B cell (primary cell): ENCODE measurements around the gene STPG4. TPM values are rescaled to one million over a fixed set of nuclear protein-coding genes. Genes with fewer than 3 reads are reported as not detected.

Source experiments
- ATAC-seq: fragments of 200-7000 bp; cut with Tn5 transposase; one replicate; pipeline ENCODE4 v1.10.0; 2021; ENCODE audit warnings: low read depth, mild to moderate bottlenecking, moderate number of reproducible peaks, moderate library complexity
- CTCF ChIA-PET: fragments of 350-600 bp; sonication (Branson Sonifier 250); formaldehyde crosslinking; loops from one replicate; lab custom pipeline; 2021; ENCODE audit warnings: antibody characterized with exemption, inconsistent platforms; lab: Charles Lee
- POLR2A ChIA-PET: fragments of 350-600 bp; sonication (Branson Sonifier 250); formaldehyde crosslinking; loops from one replicate; lab custom pipeline; 2021; ENCODE audit warnings: antibody characterized with exemption; lab: Charles Lee
- DNase-seq: peaks from one replicate; pipeline ENCODE4 v3.0.0; 2013
- H2AFZ ChIP-seq: 2 replicates; pipeline ENCODE4 v1.6.1; 2012; ENCODE audit warnings: mild to moderate bottlenecking, low read depth, low read length; ENCODE audit not compliant: insufficient read depth, poor library complexity, severe bottlenecking
- H3K27ac ChIP-seq, 2 donors: 1 replicate in 1 of 2; 2 replicates in 1 of 2; pipeline ENCODE4 v1.5.1; 2012 to 2013; ENCODE audit warnings: low read length in 2 of 2, mild to moderate bottlenecking in 2 of 2, moderate library complexity in 1 of 2
- H3K27me3 ChIP-seq, 4 experiments: fragments of 200-600 bp in 1 of 4; sonication (generic) in 1 of 4; replicated peaks in 1 of 4; 1 replicate in 2 of 4; 2 replicates in 2 of 4; pipeline versions ENCODE4 v1.6.1 to v1.7.0; 2013 to 2016; ENCODE audit warnings: low read length in 3 of 4, mild to moderate bottlenecking in 2 of 4, mixed read lengths in 1 of 4, moderate library complexity in 1 of 4; ENCODE audit not compliant: insufficient read depth in 4 of 4, control insufficient read depth in 3 of 4; ENCODE audit errors: control extremely low read depth in 1 of 4
- H3K36me3 ChIP-seq, 2 experiments: replicated peaks in 1 of 2; 1 replicate in 1 of 2; 2 replicates in 1 of 2; pipeline versions ENCODE4 v1.6.1 to v1.7.1; 2013; ENCODE audit warnings: low read length in 1 of 2; ENCODE audit not compliant: insufficient read depth in 2 of 2, control insufficient read depth in 1 of 2; ENCODE audit errors: control extremely low read depth in 1 of 2, extremely low read depth in 1 of 2
- H3K4me1 ChIP-seq, 2 donors: fragments of 200-600 bp in 1 of 2; sonication (generic) in 1 of 2; 1 replicate in 1 of 2; 2 replicates in 1 of 2; pipeline versions ENCODE4 v1.5.1 to v1.6.1; 2013 to 2017; ENCODE audit warnings: low read length in 2 of 2; ENCODE audit not compliant: control insufficient read depth in 2 of 2, insufficient read depth in 2 of 2
- H3K4me2 ChIP-seq: replicated peaks from 2 replicates; pipeline ENCODE3; 2012; ENCODE audit warnings: mild to moderate bottlenecking, low read depth, low read length; ENCODE audit not compliant: poor library complexity, severe bottlenecking
- H3K4me3 ChIP-seq, 5 experiments: fragments of 200-600 bp in 1 of 5; sonication (generic) in 1 of 5; 1 replicate in 3 of 5; 2 replicates in 2 of 5; pipeline versions ENCODE4 v1.5.1 to v1.7.0; 2011 to 2016; ENCODE audit warnings: low read length in 4 of 5, mild to moderate bottlenecking in 4 of 5, low read depth in 2 of 5, control low read depth in 1 of 5, moderate library complexity in 1 of 5; ENCODE audit not compliant: insufficient read depth in 1 of 5; ENCODE audit errors: control extremely low read depth in 1 of 5, extremely low read depth in 1 of 5
- H3K79me2 ChIP-seq: fragments of 200-600 bp; sonication (generic); one replicate; pipeline ENCODE4 v1.6.0; 2016; ENCODE audit warnings: low read length; ENCODE audit not compliant: control insufficient read depth, insufficient read depth
- H3K9ac ChIP-seq: fragments of 200-600 bp; sonication (generic); 2 replicates; pipeline ENCODE4 v1.6.1; 2017; ENCODE audit warnings: mild to moderate bottlenecking, low read length, moderate library complexity
- H3K9me3 ChIP-seq, 3 donors: one replicate each; pipeline versions ENCODE4 v1.6.1 to v1.7.1; 2013; ENCODE audit warnings: low read length in 2 of 3; ENCODE audit not compliant: control insufficient read depth in 2 of 3, insufficient read depth in 1 of 3; ENCODE audit errors: control extremely low read depth in 1 of 3
- H4K20me1 ChIP-seq: 2 replicates; pipeline ENCODE4 v1.6.0; 2012; ENCODE audit warnings: mild to moderate bottlenecking, low read length; ENCODE audit not compliant: insufficient read depth, control insufficient read depth, poor library complexity, severe bottlenecking
- H3K27ac Mint-ChIP-seq: one replicate; pipeline ENCODE4 v1.8.0; 2021; ENCODE audit warnings: mixed read lengths
- H3K27me3 Mint-ChIP-seq: one replicate; pipeline ENCODE4 v1.8.0; 2021; ENCODE audit warnings: mixed read lengths
- H3K4me1 Mint-ChIP-seq: one replicate; pipeline ENCODE4 v1.8.0; 2021; ENCODE audit warnings: mixed read lengths
- H3K4me3 Mint-ChIP-seq: one replicate; pipeline ENCODE4 v1.8.0; 2021; ENCODE audit warnings: mixed read lengths
- H3K9me3 Mint-ChIP-seq: one replicate; pipeline ENCODE4 v1.8.0; 2022; ENCODE audit warnings: mixed read lengths; ENCODE audit not compliant: insufficient read depth
- EZH2 ChIP-seq: IDR thresholded peaks from 2 replicates; pipeline ENCODE4 v1.6.1; 2012; ENCODE audit warnings: borderline replicate concordance, low read depth, mild to moderate bottlenecking, moderate library complexity, low read length; ENCODE audit not compliant: insufficient read depth, poor library complexity, severe bottlenecking
- WGBS: methylation state at CpG from one replicate; pipeline ENCODE4 v1.1.5; 2013; ENCODE audit warnings: missing lambda C conversion rate; ENCODE audit not compliant: insufficient coverage; 5-methylcytosine and 5-hydroxymethylcytosine counted together
- intact Hi-C: fragments of 100-400 bp; cut with micrococcal nuclease; formaldehyde crosslinking; loops from one replicate; pipeline ENCODE4 v1.10.0; 2022
- polyA plus RNA-seq: library from polyadenylated mRNA; depleted of rRNA; stranded (reverse); fragments of >200 nt; gene quantifications from 2 replicates; pipeline ENCODE4 v1.2.3, GENCODE V29; 2012
- total RNA-seq, 2 donors: library from RNA; stranded (reverse); fragments of 120-200 nt in 1 of 2; gene quantifications; 1 replicate in 1 of 2; 2 replicates in 1 of 2; pipeline versions ENCODE4 v1.2.3 to v1.2.4, GENCODE V29; 2013 to 2022
- TF ChIP-seq, protein P1 (sequence below): fragments of 200-600 bp; IDR thresholded peaks from one replicate; pipeline ENCODE4 v1.8.0; 2022; ENCODE audit warnings: antibody characterized with exemption, mild to moderate bottlenecking

Gene STPG4
- total and polyA plus RNA-seq, 2 donors (not counting 1 experiment from before 2014, with no cell fraction given) = 0.31 to 0.79 TPM

DNA sequence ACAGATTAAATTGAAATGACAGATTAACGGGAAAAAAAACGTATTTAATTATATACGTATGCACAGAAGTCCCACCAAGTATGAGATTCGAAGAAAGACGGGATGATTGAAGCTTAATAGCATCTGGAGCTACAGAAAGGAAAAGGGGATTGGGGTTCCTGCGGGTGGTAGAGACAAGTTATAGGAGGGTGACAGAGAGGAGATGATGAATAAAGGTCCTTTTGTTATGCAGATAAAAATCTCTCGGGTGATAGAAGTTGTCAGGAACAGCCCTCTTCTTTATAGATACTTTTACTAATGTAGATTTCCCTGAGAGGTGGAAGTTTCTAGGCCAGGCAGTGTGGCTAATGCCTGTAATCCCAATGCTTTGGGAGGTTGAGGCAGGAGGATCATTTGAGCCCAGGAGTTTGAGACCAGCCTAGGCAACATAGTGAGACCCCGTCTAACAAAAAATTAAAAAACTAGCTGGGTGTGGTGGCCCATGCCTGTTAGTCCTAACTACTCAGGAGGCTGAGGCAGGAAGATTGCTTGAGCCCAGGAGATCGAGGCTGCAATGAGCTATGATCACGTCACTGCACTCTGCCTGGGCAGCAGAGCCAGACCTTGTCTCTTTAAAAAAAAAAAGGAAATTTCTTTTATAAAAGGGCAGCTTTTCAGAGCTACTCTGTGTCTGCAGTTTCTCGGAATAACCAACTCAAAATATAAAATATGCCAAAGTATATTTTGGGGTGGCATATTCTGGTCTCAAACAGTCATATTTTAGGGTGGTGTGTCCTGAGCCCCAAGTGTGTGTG, 113.0 kb downstream of the STPG4 start:
- 97% methylated on average over 9 of the region's 11 CpGs for WGBS
- Mint-ChIP-seq H3K4me1 (peaks cover 44% of the 10 kb centered on the region), H3K9me3 (no peaks in the 10 kb centered on the region), H3K27me3 (no peaks in the 10 kb centered on the region), H3K27ac (no peak overlapping the region), H3K4me3 (no peak overlapping the region)
- no peak overlapping the region for H3K9ac ChIP-seq
- H3K4me2 ChIP-seq = no peak overlapping the region
- peaks cover 18% of the 10 kb centered on the region for H4K20me1 ChIP-seq
- H3K36me3 ChIP-seq = peaks cover 0 to 77% of the 10 kb centered on the region in 2 experiments
- H3K9me3 ChIP-seq = no peaks in the 10 kb centered on the region
- no peak overlapping the region for H3K27ac ChIP-seq
- ChIA-PET POLR2A (no interaction called here), CTCF (interaction anchor here (1.3 kb wide), 1 partner anchor 281 kb away, joined by 3 read pairs; no protein-coding TSS in a partner anchor)
- peaks cover 29 to 40% of the 10 kb centered on the region in 2 donors for H3K4me1 ChIP-seq
- TF ChIP-seq, protein P1, sequence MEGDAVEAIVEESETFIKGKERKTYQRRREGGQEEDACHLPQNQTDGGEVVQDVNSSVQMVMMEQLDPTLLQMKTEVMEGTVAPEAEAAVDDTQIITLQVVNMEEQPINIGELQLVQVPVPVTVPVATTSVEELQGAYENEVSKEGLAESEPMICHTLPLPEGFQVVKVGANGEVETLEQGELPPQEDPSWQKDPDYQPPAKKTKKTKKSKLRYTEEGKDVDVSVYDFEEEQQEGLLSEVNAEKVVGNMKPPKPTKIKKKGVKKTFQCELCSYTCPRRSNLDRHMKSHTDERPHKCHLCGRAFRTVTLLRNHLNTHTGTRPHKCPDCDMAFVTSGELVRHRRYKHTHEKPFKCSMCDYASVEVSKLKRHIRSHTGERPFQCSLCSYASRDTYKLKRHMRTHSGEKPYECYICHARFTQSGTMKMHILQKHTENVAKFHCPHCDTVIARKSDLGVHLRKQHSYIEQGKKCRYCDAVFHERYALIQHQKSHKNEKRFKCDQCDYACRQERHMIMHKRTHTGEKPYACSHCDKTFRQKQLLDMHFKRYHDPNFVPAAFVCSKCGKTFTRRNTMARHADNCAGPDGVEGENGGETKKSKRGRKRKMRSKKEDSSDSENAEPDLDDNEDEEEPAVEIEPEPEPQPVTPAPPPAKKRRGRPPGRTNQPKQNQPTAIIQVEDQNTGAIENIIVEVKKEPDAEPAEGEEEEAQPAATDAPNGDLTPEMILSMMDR = no peak
- no peak for TF ChIP-seq EZH2
- peaks cover 60% of the 10 kb centered on the region for H3K79me2 ChIP-seq
- H3K4me3 ChIP-seq = no peak overlapping the region
- H3K27me3 ChIP-seq = no peaks in the 10 kb centered on the region
- intact Hi-C loops = no loop called here
- ATAC-seq = no peak
- H2AFZ ChIP-seq = no peak overlapping the region
- DNase-seq = no peak

DNA sequence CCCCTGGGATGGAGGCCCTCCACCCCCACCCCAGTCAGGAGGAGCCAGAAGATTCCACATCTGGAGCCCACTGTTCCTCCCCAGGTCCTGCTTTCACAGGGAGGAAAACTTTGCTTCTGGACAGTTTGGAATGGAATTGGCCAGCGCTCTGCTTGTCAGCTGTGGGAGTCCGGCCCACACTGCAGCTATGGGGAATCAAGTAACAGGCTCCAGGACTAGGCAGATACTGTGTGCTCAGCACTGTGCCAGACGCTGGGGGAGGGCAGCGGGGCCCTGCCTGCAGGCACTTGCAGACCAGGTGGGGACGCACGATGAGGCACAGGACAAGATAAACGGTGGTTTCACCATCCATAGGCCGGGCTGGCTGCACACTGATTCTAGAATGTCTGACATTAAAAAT, 114.0 kb downstream of the STPG4 start:
- Histone ChIP-seq H3K79me2 (peaks cover 60% of the 10 kb centered on the region), H3K9ac (no peak overlapping the region), H3K36me3 (peaks cover 0 to 77% of the 10 kb centered on the region in 2 experiments), H3K4me2 (no peak overlapping the region), H3K4me3 (no peak overlapping the region), H3K27ac (no peak overlapping the region), H4K20me1 (peaks cover 20% of the 10 kb centered on the region), H3K9me3 (no peaks in the 10 kb centered on the region), H3K4me1 (peaks cover 32 to 41% of the 10 kb centered on the region in 2 donors), H2AFZ (no peak overlapping the region), H3K27me3 (no peaks in the 10 kb centered on the region)
- ChIA-PET CTCF (no interaction called here), POLR2A (interaction anchor here (0.6 kb wide), 1 partner anchor 28 kb away, joined by 4 read pairs; no protein-coding TSS in a partner anchor)
- no peak overlapping the region for H3K4me3 Mint-ChIP-seq
- DNase-seq (no peak), ATAC-seq (no peak)
- no peaks in the 10 kb centered on the region for H3K9me3 Mint-ChIP-seq
- intact Hi-C loops = no loop called here
- no peaks in the 10 kb centered on the region for H3K27me3 Mint-ChIP-seq
- H3K27ac Mint-ChIP-seq = peak overlapping the region; percentile 21
- peaks cover 54% of the 10 kb centered on the region for H3K4me1 Mint-ChIP-seq
- WGBS = 93% methylated on average over 8 of the region's 8 CpGs
- TF ChIP-seq, protein P1 = no peak
- no peak for TF ChIP-seq EZH2
